GM12874 (cell line): ENCODE results near the gene CADM4.

Experiments used
- TF ChIP-seq, protein P1 (sequence below): IDR thresholded peaks from 2 replicates; pipeline ENCODE4 v1.5.1; 2011; ENCODE audit warnings: low read depth, mild to moderate bottlenecking, control low read depth, low read length, moderate library complexity; ENCODE audit not compliant: insufficient read depth

The CADM4 gene

DNA sequence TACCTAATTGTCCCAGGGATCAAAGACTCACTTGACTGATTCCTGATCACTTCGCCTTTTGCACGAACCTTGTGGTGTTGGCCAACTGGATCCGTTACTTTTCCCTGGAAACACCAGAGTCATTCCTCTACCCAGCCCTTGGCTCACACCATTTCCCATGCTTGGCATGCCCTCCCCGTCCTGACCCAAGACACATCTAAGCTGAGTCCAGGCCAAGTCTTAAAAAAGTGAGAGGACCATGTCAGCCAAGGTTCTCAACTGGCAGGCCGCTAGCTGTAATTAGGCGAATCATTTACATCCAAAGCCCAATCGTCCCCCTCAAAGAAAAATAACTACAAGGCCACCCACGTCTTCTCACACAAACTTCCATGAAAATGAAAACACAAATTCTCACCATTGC, 18.8 kb upstream of the CADM4 start:
- TF ChIP-seq, protein P1, sequence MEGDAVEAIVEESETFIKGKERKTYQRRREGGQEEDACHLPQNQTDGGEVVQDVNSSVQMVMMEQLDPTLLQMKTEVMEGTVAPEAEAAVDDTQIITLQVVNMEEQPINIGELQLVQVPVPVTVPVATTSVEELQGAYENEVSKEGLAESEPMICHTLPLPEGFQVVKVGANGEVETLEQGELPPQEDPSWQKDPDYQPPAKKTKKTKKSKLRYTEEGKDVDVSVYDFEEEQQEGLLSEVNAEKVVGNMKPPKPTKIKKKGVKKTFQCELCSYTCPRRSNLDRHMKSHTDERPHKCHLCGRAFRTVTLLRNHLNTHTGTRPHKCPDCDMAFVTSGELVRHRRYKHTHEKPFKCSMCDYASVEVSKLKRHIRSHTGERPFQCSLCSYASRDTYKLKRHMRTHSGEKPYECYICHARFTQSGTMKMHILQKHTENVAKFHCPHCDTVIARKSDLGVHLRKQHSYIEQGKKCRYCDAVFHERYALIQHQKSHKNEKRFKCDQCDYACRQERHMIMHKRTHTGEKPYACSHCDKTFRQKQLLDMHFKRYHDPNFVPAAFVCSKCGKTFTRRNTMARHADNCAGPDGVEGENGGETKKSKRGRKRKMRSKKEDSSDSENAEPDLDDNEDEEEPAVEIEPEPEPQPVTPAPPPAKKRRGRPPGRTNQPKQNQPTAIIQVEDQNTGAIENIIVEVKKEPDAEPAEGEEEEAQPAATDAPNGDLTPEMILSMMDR, result no peak

DNA sequence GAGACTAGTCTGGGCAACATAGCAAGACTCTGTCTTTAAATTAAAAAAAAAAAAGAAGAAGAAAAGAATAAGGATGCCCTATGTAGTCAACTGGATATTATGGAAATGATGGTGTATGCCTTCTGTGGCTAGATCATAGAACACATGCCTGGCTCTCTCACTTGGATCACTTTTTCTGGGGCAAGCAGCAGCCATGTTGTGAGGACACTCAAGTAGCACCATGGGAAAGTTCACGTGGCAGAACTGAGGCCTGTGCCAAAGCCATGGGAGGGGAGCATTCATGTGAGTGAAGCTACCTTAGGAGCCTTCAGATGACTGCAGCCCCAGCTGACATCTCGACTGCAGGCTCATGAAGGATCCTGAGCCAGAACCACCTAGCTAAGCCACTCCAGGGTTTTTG, 18.4 kb upstream of the CADM4 start:
- TF ChIP-seq, protein P1, result no peak

DNA sequence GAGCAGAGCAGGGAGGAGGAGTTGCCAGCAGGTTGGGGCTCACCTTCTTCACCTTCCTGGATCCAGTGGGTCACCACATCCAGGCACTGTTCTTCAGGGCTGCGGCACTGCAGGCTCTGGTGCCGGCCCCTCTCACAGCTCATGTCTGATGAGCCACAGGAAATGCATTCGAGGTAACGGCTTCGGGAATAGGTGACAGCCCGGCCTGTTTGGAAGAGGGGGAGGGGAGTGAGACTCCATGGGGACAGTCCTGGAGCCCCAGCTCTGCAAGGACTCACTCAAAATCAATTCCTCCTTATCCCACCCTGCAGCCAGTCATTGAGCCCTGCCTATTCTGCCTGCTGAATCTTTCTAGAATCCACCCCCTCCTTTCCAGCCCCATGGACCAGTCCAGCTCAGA, 16.8 kb upstream of the CADM4 start:
- TF ChIP-seq, protein P1, result no peak

DNA sequence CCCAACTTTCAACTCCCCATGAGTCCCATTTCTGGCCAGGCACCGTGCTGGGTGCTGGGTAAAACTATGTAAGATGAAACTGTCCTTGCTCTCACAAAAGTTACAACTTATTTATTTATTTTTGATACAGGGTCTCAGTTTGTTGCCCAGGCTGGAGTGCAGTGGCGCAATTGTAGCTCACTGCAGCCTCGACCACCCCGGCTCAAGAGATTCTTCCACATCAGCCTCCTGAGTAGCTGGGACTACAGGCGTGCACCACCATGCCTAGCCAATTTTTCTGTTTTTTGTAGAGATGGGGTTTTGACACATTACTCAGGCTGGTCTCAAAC, 12.9 kb upstream of the CADM4 start:
- TF ChIP-seq, protein P1, result no peak

DNA sequence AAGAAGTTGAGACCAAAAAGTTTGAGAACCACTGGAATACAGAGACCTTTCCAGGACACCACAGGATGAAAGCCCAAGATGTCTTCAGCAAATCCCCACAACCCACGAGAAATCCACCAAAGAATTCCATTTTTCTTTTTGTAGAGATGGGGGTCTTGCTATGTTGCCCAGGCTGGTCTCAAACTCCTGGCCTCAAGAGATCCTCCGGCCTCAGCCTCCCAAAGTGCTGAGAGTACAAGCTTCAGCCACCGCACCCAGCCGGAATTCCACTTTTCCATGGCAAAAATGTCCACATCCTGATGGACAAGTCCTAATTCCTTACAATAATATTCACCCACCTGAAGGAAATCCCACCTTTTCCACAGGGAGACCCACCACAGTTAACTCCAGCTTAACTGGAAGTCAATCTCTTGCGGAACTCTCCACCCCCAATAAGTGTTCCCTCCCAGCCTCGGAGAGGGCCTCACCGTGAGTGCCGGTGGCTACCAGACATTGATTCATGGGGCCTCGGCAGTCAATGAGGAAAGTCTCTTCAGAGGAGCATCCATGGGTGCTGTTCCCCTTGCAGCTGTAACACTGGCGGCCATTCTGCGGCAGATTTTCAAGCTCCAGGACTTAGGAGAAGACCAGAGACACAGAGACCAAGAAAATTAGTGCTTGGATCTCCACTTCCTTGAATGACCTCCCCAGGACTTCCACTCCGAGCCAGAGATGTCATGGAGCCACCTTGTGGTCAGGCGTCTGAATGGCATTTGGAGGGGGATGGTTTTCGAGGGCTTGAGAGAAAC, 12.3 kb upstream of the CADM4 start:
- TF ChIP-seq, protein P1, result peak; percentile 72

DNA sequence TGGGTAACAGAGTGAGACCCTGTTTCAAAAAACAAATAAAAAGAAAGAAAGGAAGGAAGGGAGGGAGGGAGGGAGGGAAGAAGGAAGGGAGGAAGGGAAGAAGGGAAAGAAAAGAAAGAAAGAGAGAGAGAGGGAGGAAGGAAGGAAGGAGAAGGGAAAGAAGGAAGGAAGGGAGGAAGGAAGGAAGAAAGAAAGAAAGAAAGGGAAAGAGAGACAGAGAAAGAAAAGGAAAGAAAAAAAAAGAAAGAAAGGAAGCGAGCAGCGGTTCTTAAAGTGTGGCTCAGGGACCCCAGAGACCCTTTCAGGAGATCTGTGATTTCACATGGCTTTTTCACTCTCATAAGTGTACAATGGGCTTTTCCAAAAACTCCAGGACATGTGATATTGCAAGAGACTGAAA, 9.9 kb upstream of the CADM4 start:
- TF ChIP-seq, protein P1, result no peak

DNA sequence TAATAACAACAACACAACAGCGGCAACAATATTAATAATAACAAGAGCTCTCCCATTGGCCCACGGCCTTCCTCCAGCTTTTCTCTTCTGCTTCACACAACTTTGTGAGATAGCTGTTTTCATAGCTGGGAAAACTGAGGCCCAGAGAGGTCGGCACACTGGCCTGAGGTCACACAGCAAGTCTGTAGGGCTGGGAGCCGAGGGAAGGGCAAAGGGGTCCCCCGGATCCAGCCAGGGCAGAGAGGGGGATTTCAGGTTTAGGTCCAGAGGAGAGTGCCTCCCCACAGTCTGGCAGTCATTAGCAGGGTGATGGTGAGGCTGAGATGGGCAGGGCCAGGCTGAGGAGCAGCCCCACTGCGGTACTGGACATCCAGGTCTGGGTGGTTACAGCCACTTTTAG, 9.0 kb upstream of the CADM4 start:
- TF ChIP-seq, protein P1, result no peak
